HG03558 (cell line): ENCODE results near the gene GARS1.
"Not testable (repeated sequence)": the region's sequence is repeated elsewhere in the genome, so short reads cannot be mapped to it uniquely, and the experiment has no call there.

Experiments
- ATAC-seq: cut with Tn5 transposase; IDR thresholded peaks from one replicate; pipeline ENCODE4 v1.9.1; 2021; ENCODE audit warnings: moderate number of reproducible peaks; ENCODE audit not compliant: unreplicated experiment; ENCODE audit errors: extremely low read depth

Gene GARS1

GRCh38 chr7:30617359-30617758, 22.7 kb downstream of the GARS1 start:
- ATAC-seq: no peak

- no peak for ATAC-seq
These were observed 23.5 kb downstream of the GARS1 start for GRCh38 chr7:30618080-30618676.

- ATAC-seq: no peak
These were observed 24.3 kb downstream of the GARS1 start for GRCh38 chr7:30618961-30619360.

- ATAC-seq: no peak
These were observed 30.6 kb downstream of the GARS1 start for GRCh38 chr7:30625283-30625682.

- ATAC-seq: no peak
These were observed 32.3 kb downstream of the GARS1 start for GRCh38 chr7:30627026-30627425.

- ATAC-seq: no peak
These were observed 36.3 kb downstream of the GARS1 start for GRCh38 chr7:30630986-30631385.

- no peak for ATAC-seq
These were observed 38.5 kb downstream of the GARS1 start for GRCh38 chr7:30633223-30633622.

GRCh38 chr7:30634193-30634626, 39.5 kb downstream of the GARS1 start:
- no peak for ATAC-seq

GRCh38 chr7:30634634-30635201, 40.0 kb downstream of the GARS1 start:
- ATAC-seq: no peak

GRCh38 chr7:30635798-30636197, 41.1 kb downstream of the GARS1 start:
- no peak for ATAC-seq

- not testable (repeated sequence) for ATAC-seq
These were observed 47.6 kb downstream of the GARS1 start for GRCh38 chr7:30642322-30642721.

GRCh38 chr7:30642789-30643188, 48.1 kb downstream of the GARS1 start:
- ATAC-seq: no peak

GRCh38 chr7:30644286-30644955, 49.7 kb downstream of the GARS1 start:
- ATAC-seq: no peak

- ATAC-seq: no peak
These were observed 51.0 kb downstream of the GARS1 start for GRCh38 chr7:30645661-30646060.

GRCh38 chr7:30646154-30646553, 51.5 kb downstream of the GARS1 start:
- ATAC-seq: no peak

- no peak for ATAC-seq
These were observed 53.1 kb downstream of the GARS1 start for GRCh38 chr7:30647589-30648364.

GRCh38 chr7:30648744-30649540, 54.3 kb downstream of the GARS1 start:
- ATAC-seq: no peak

- no peak for ATAC-seq
These were observed 55.2 kb downstream of the GARS1 start for GRCh38 chr7:30649717-30650420.

GRCh38 chr7:30650421-30650808, 55.7 kb downstream of the GARS1 start:
- no peak for ATAC-seq

- ATAC-seq: no peak
These were observed 57.5 kb downstream of the GARS1 start for GRCh38 chr7:30652132-30652531.
